Panc1 (cell line): Measurements from ENCODE around the gene EPN2. TPM values are rescaled to one million over a fixed set of nuclear protein-coding genes. Genes with fewer than 3 reads are reported as not detected.

Source experiments
- ATAC-seq: fragments of 200-7000 bp; cut with Tn5 transposase; 2 replicates; pipeline ENCODE4 v1.9.1; 2020; ENCODE audit warnings: mild to moderate bottlenecking, moderate library complexity
- BruUV-seq: library from RNA; stranded (reverse); fragments of 400-500 nt; replicated peaks from 2 replicates; lab custom pipeline; 2021; lab: Mats Ljungman, UMichigan
- CTCF ChIA-PET: fragments of 300-600 bp; sonication (Branson Sonifier 250); formaldehyde crosslinking; loops from one replicate; lab custom pipeline; 2022; ENCODE audit warnings: antibody characterized with exemption; lab: Charles Lee
- POLR2A ChIA-PET: fragments of 300-600 bp; sonication (Branson Sonifier 250); formaldehyde crosslinking; loops from one replicate; lab custom pipeline; 2022; ENCODE audit warnings: antibody characterized with exemption; lab: Charles Lee
- DNase-seq: peaks from one replicate; pipeline ENCODE4 v3.0.0-alpha.2; 2010; ENCODE audit warnings: low read depth, low spot score
- H3K27ac ChIP-seq: 2 replicates; pipeline ENCODE4 v1.5.1; 2011; ENCODE audit warnings: mild to moderate bottlenecking, low read length, inconsistent platforms
- H3K27me3 ChIP-seq: fragments of 200-500 bp; sonication (Bioruptor generic); 2 replicates; pipeline ENCODE4 v1.6.0; 2014; ENCODE audit warnings: low read length, inconsistent platforms; ENCODE audit not compliant: control insufficient read depth, insufficient read depth
- H3K36me3 ChIP-seq: fragments of 200-500 bp; sonication (Bioruptor generic); 2 replicates; pipeline ENCODE4 v1.5.1; 2014; ENCODE audit warnings: inconsistent platforms, mild to moderate bottlenecking, low read length, moderate library complexity; ENCODE audit not compliant: control insufficient read depth, insufficient read depth
- H3K4me1 ChIP-seq: 2 replicates; pipeline ENCODE4 v1.5.1; 2011; ENCODE audit warnings: inconsistent platforms, mild to moderate bottlenecking, low read length, moderate library complexity; ENCODE audit not compliant: control insufficient read depth, insufficient read depth
- H3K4me3 ChIP-seq, 2 experiments: 2 replicates each; pipeline ENCODE4 v1.5.1; 2011 to 2012; ENCODE audit warnings: low read depth in 2 of 2, low read length in 2 of 2, mild to moderate bottlenecking in 2 of 2, inconsistent platforms in 1 of 2, moderate library complexity in 1 of 2
- H3K9me3 ChIP-seq: fragments of 200-500 bp; sonication (Bioruptor generic); 2 replicates; pipeline ENCODE4 v1.5.1; 2014; ENCODE audit warnings: low read depth, mild to moderate bottlenecking, inconsistent platforms, low read length, moderate library complexity; ENCODE audit not compliant: control insufficient read depth, insufficient read depth
- POLR2AphosphoS5 ChIP-seq: IDR thresholded peaks from 2 replicates; pipeline ENCODE4 v1.6.1; 2012; ENCODE audit warnings: mild to moderate bottlenecking, low read depth, low read length, moderate library complexity
- SIN3A ChIP-seq: IDR thresholded peaks from 2 replicates; pipeline ENCODE4 v1.6.1; 2012; ENCODE audit warnings: low read depth, mild to moderate bottlenecking, low read length, moderate library complexity, borderline replicate concordance; ENCODE audit not compliant: insufficient read depth
- TCF7L2 ChIP-seq: IDR thresholded peaks from 2 replicates; pipeline ENCODE4 v1.6.1; 2011; ENCODE audit warnings: mild to moderate bottlenecking, low read depth, low read length, inconsistent platforms
- in situ Hi-C: cut with HindIII; loops from 2 replicates; pipeline ENCODE4 v1.10.0; 2016; ENCODE audit warnings: low sequenced_read_pairs, low pct_unique_long_range_greater_than_20kb
- intact Hi-C: fragments of 100-400 bp; cut with micrococcal nuclease; formaldehyde crosslinking; loops from one replicate; pipeline ENCODE4 v1.10.0; 2022; ENCODE audit not compliant: unreplicated experiment
- total RNA-seq: library from RNA; stranded (reverse); gene quantifications from one replicate; pipeline ENCODE4 v1.2.1, GENCODE V29; 2021; ENCODE audit not compliant: unreplicated experiment
- TF ChIP-seq, protein P1 (sequence below), 2 experiments: IDR thresholded peaks; 2 replicates each; pipeline ENCODE4 v1.6.1; 2011 to 2012; ENCODE audit warnings: low read depth in 2 of 2, control low read depth in 1 of 2, low read length in 1 of 2, mild to moderate bottlenecking in 1 of 2, moderate library complexity in 1 of 2; ENCODE audit not compliant: insufficient read depth in 1 of 2
- TF ChIP-seq, protein P2 (sequence below): fragments of 450-650 bp; IDR thresholded peaks from 2 replicates; pipeline ENCODE4 v1.5.1; 2017; ENCODE audit warnings: mild to moderate bottlenecking

Gene EPN2
- total RNA-seq, 1 experiment from 2014 or later, result 35.0 TPM

DNA sequence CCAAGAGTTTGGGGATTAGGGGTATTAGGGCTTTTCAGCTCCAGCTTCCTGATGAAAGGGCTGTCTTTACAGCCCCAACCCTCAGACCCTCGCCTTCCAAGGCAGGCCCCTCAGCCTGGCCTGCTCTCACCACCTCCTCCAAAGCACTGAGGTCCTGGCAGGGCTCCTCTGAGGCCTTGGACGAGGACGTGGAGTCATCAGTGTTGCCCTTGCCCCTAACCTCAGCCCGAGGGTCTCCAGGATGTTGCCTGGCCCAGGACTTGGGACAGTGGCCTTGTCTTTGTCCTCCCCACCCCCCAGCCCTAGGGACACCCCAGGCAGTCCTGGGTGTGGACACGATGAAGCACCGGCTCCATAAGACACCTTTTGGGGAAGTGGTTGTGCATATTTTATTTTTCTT, 97.2 kb downstream of the EPN2 start:
- no peaks in the 10 kb centered on the region for H3K9me3 ChIP-seq
- DNase-seq, result no peak
- ATAC-seq, result no peak
- H3K27me3 ChIP-seq, result no peaks in the 10 kb centered on the region
- no peaks in the 10 kb centered on the region for H3K4me1 ChIP-seq
- POLR2A ChIA-PET, result no interaction called here
- no peak for TF ChIP-seq POLR2AphosphoS5
- TF ChIP-seq SIN3A, result no peak
- TF ChIP-seq, protein P1, sequence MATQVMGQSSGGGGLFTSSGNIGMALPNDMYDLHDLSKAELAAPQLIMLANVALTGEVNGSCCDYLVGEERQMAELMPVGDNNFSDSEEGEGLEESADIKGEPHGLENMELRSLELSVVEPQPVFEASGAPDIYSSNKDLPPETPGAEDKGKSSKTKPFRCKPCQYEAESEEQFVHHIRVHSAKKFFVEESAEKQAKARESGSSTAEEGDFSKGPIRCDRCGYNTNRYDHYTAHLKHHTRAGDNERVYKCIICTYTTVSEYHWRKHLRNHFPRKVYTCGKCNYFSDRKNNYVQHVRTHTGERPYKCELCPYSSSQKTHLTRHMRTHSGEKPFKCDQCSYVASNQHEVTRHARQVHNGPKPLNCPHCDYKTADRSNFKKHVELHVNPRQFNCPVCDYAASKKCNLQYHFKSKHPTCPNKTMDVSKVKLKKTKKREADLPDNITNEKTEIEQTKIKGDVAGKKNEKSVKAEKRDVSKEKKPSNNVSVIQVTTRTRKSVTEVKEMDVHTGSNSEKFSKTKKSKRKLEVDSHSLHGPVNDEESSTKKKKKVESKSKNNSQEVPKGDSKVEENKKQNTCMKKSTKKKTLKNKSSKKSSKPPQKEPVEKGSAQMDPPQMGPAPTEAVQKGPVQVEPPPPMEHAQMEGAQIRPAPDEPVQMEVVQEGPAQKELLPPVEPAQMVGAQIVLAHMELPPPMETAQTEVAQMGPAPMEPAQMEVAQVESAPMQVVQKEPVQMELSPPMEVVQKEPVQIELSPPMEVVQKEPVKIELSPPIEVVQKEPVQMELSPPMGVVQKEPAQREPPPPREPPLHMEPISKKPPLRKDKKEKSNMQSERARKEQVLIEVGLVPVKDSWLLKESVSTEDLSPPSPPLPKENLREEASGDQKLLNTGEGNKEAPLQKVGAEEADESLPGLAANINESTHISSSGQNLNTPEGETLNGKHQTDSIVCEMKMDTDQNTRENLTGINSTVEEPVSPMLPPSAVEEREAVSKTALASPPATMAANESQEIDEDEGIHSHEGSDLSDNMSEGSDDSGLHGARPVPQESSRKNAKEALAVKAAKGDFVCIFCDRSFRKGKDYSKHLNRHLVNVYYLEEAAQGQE (IDR thresholded peaks at IDR 0.05; ENCODE audit: insufficient read depth in 1 of 2, low read depth in 2 of 2, low read length in 1 of 2), result no peak
- CTCF ChIA-PET, result no interaction called here
- H3K27ac ChIP-seq, result no peak overlapping the region
- intact Hi-C loops (no loop called here), in situ Hi-C loops (no loop called here)
- BruUV-seq, result no TSS peak
- no peak overlapping the region for H3K4me3 ChIP-seq
- H3K36me3 ChIP-seq, result no peaks in the 10 kb centered on the region

DNA sequence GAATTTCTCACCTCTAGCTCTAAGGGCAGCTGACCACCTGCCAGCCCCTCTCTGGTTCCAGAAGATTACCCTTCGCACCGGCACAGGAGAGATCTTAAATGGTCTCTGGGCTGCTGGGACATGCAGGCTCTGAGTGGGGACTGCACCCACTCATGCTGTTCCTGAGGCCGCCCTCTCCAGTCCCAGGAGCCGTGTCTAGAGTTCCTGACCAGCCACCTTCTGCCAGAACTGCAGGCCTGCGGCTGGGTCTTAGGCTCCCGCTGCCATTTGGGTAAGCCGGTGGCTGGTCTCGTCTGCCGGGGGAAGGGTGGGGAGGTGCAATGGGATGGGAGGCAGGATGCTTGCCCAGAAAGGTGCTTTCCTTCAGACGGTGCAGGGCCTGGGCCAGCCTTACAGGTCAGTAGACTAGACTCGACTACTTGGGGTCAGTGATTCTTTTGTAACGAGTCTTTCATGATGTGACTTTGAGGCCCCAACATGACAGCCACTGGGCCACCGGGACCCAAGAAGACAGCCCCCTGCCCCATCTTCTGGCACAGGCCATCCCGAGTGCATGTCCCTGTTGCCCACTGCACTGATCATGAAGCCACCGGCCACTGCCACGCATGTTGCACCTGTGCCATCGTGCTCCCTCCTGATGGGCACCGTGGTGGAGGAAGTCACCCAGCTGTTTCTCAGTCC, 98.9 kb downstream of the EPN2 start:
- Histone ChIP-seq H3K27me3 (no peaks in the 10 kb centered on the region), H3K36me3 (no peaks in the 10 kb centered on the region), H3K4me1 (no peaks in the 10 kb centered on the region), H3K27ac (no peak overlapping the region), H3K9me3 (no peaks in the 10 kb centered on the region), H3K4me3 (no peak overlapping the region)
- intact Hi-C loops (no loop called here), in situ Hi-C loops (no loop called here)
- DNase-seq (no peak), ATAC-seq (no peak)
- ChIA-PET CTCF (no interaction called here), POLR2A (no interaction called here)
- no peak; the same call in 1 of the 2 replicates for TF ChIP-seq POLR2AphosphoS5
- TF ChIP-seq TCF7L2, result no peak
- TF ChIP-seq, protein P1 (IDR thresholded peaks at IDR 0.05; ENCODE audit: insufficient read depth in 1 of 2, low read depth in 2 of 2, low read length in 1 of 2), result no peak
- TF ChIP-seq SIN3A, result no peak
- TF ChIP-seq, protein P2, sequence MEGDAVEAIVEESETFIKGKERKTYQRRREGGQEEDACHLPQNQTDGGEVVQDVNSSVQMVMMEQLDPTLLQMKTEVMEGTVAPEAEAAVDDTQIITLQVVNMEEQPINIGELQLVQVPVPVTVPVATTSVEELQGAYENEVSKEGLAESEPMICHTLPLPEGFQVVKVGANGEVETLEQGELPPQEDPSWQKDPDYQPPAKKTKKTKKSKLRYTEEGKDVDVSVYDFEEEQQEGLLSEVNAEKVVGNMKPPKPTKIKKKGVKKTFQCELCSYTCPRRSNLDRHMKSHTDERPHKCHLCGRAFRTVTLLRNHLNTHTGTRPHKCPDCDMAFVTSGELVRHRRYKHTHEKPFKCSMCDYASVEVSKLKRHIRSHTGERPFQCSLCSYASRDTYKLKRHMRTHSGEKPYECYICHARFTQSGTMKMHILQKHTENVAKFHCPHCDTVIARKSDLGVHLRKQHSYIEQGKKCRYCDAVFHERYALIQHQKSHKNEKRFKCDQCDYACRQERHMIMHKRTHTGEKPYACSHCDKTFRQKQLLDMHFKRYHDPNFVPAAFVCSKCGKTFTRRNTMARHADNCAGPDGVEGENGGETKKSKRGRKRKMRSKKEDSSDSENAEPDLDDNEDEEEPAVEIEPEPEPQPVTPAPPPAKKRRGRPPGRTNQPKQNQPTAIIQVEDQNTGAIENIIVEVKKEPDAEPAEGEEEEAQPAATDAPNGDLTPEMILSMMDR, result no peak
- BruUV-seq, result no TSS peak
